ENCODE measurements around the gene TOR1AIP2. TPM values are rescaled to one million over a fixed set of nuclear protein-coding genes. Genes with fewer than 3 reads are reported as not detected.

TOR1AIP2 gene
- 10 to 100 TPM; 70.9 to 78.3 TPM for total RNA-seq
- 27.0 TPM for polyA plus RNA-seq (2013, experiment 1 of 2)
- polyA plus RNA-seq (2013, experiment 2 of 2), result 26.0 TPM
- long read RNA-seq, experiment 1, full-length matches to known transcripts, result 1 of 7 reads
- long read RNA-seq, experiment 1, partial matches to known transcripts, result 0 of 7 reads
- long read RNA-seq, experiment 1, other reads (novel, unspliced or antisense), result 6 of 7 reads
- long read RNA-seq, experiment 2, full-length matches to known transcripts, result 11 of 36 reads
- long read RNA-seq, experiment 2, partial matches to known transcripts, result 4 of 36 reads
- long read RNA-seq, experiment 2, other reads (novel, unspliced or antisense), result 21 of 36 reads
- long read RNA-seq, experiment 3, full-length matches to known transcripts, result 23 of 41 reads
- long read RNA-seq, experiment 3, partial matches to known transcripts, result 7 of 41 reads
- long read RNA-seq, experiment 3, other reads (novel, unspliced or antisense), result 11 of 41 reads
- long read RNA-seq, experiment 4, full-length matches to known transcripts, result 1 of 14 reads
- long read RNA-seq, experiment 4, partial matches to known transcripts, result 4 of 14 reads
- long read RNA-seq, experiment 4, other reads (novel, unspliced or antisense), result 9 of 14 reads

- no peak within 1 kb of the TSS for H3K27ac ChIP-seq (ENCODE audit: low read depth, low read length)
- 2 to 9% methylated on average over 14 to 31 of the region's 31 CpGs for WGBS, 2 experiments (ENCODE audit: insufficient coverage in 1 of 2, insufficient read length in 1 of 2)
- no peaks in the 10 kb centered on the region for H3K9me3 Mint-ChIP-seq
Observed at GRCh38 chr1:179877586-179878265, at the start of gene TOR1AIP2. TSS of gene TOR1AIP2 (minus strand) at chr1:179877803. CDS start at chr1:179852665, 25,138 bp downstream.

GRCh38 chr1:179926850-179927205 lies 49.2 kb upstream of the TOR1AIP2 start:
- H3K4me1 Mint-ChIP-seq, result peaks cover 22% of the 10 kb centered on the region

More at GRCh38 chr1:179877586-179878265, at the start of gene TOR1AIP2:
- Mint-ChIP-seq H3K27ac (peak within 1 kb of the TSS; percentile 97), H3K4me3 (peak within 1 kb of the TSS; percentile 92), H3K4me1 (peaks cover 20% of the 10 kb centered on the region), H3K36me3 (ENCODE audit: low read depth) (peaks cover 24% of the 10 kb centered on the region), H3K27me3 (ENCODE audit: insufficient read depth) (no peaks in the 10 kb centered on the region)
- peak within 1 kb of the TSS; percentile 77 for H3K9ac ChIP-seq (ENCODE audit: extremely low read depth, low read length, poor library complexity, severe bottlenecking)
- DNase-seq, result peak; percentile 95
- H3K27me3 ChIP-seq (ENCODE audit: control insufficient read depth, insufficient read depth, low read length, poor library complexity, severe bottlenecking), result no peaks in the 10 kb centered on the region
- H3K4me1 ChIP-seq (ENCODE audit: control insufficient read depth, insufficient read depth, low read length), result peaks cover 3% of the 10 kb centered on the region
- TF ChIP-seq CTCF (conservative IDR thresholded peaks at IDR 0.05), result no peak
- peaks cover 30% of the 10 kb centered on the region for H3K36me3 ChIP-seq (ENCODE audit: control insufficient read depth, insufficient read depth, low read length)
- peak within 1 kb of the TSS; percentile 97 for H3K4me3 ChIP-seq (ENCODE audit: low read length)
- H3K9me3 ChIP-seq (ENCODE audit: control insufficient read depth, low read length), result no peaks in the 10 kb centered on the region

More at GRCh38 chr1:179926850-179927205, 49.2 kb upstream of the TOR1AIP2 start:
- WGBS, 2 experiments (ENCODE audit: insufficient coverage in 1 of 2, insufficient read length in 1 of 2), result 90 to 100% methylated on average over 2 to 3 of the region's 3 CpGs
- H3K27me3 Mint-ChIP-seq (ENCODE audit: insufficient read depth), result no peaks in the 10 kb centered on the region
- Histone ChIP-seq H3K9me3 (ENCODE audit: control insufficient read depth, low read length) (no peaks in the 10 kb centered on the region), H3K27me3 (ENCODE audit: control insufficient read depth, insufficient read depth, low read length, poor library complexity, severe bottlenecking) (no peaks in the 10 kb centered on the region), H3K4me1 (ENCODE audit: control insufficient read depth, insufficient read depth, low read length) (peaks cover 5% of the 10 kb centered on the region), H3K27ac (ENCODE audit: low read depth, low read length) (no peak overlapping the region), H3K36me3 (ENCODE audit: control insufficient read depth, insufficient read depth, low read length) (no peaks in the 10 kb centered on the region), H3K9ac (ENCODE audit: extremely low read depth, low read length, poor library complexity, severe bottlenecking) (no peak overlapping the region), H3K4me3 (ENCODE audit: low read length) (no peak overlapping the region)
- H3K27ac Mint-ChIP-seq, result no peak overlapping the region
- H3K36me3 Mint-ChIP-seq (ENCODE audit: low read depth), result no peaks in the 10 kb centered on the region
- no peak overlapping the region for H3K4me3 Mint-ChIP-seq
- no peaks in the 10 kb centered on the region for H3K9me3 Mint-ChIP-seq
- no peak for TF ChIP-seq CTCF (conservative IDR thresholded peaks at IDR 0.05)
- no peak for DNase-seq
